HEK293T (cell line): ENCODE measurements around the gene CYP21A2.

Experiments
- BHLHE40 ChIP-seq: fragments of 450-650 bp; IDR thresholded peaks from 2 replicates; pipeline ENCODE4 v1.6.1; 2016; ENCODE audit warnings: mild to moderate bottlenecking, moderate library complexity, borderline replicate concordance
- ELF4 ChIP-seq: fragments of 450-650 bp; IDR thresholded peaks from 2 replicates; pipeline ENCODE4 v1.6.1; 2017; ENCODE audit warnings: antibody characterized with exemption
- FOXA1 ChIP-seq: fragments of 450-650 bp; IDR thresholded peaks from 2 replicates; pipeline ENCODE4 v1.6.1; 2016; ENCODE audit warnings: mild to moderate bottlenecking
- FOXK2 ChIP-seq: fragments of 450-650 bp; IDR thresholded peaks from 2 replicates; pipeline ENCODE4 v1.6.1; 2016; ENCODE audit warnings: mild to moderate bottlenecking
- L3MBTL2 ChIP-seq: fragments of 450-650 bp; conservative IDR thresholded peaks from 2 replicates; pipeline ENCODE4 v1.6.1; 2016; ENCODE audit warnings: mild to moderate bottlenecking
- LEF1 ChIP-seq: fragments of 450-650 bp; IDR thresholded peaks from 2 replicates; pipeline ENCODE4 v1.6.1; 2017; ENCODE audit warnings: mild to moderate bottlenecking, borderline replicate concordance
- SP1 ChIP-seq: fragments of 450-650 bp; IDR thresholded peaks from 2 replicates; pipeline ENCODE4 v1.6.1; 2017
- SUZ12 ChIP-seq: fragments of 450-650 bp; IDR thresholded peaks from 2 replicates; pipeline ENCODE4 v1.6.1; 2016; ENCODE audit warnings: mild to moderate bottlenecking
- TARDBP ChIP-seq: fragments of 450-650 bp; IDR thresholded peaks from 2 replicates; pipeline ENCODE4 v1.6.1; 2016
- ZNF384 ChIP-seq: fragments of 450-650 bp; IDR thresholded peaks from 2 replicates; pipeline ENCODE4 v1.6.1; 2016

DNA sequence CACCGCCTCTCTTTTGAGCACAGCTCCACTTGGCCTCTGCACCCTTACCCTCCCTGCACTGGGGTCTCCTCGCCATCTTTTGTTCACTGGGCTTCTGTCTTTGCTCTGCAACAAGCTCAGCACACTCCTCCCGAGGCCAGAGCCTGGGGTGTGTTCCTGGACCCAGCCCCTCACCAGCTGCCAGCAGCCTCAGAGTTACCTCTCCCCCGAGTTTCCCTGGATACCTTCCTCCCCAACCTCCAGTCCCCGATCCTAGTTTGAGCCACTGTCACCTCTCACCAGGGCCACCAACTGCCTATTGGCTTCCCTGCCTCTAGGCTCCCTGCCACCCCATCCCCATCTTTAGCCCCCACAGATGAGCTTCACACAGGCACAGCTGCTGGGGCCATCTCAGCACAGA lies 12.3 kb downstream of the CYP21A2 start:
- TF ChIP-seq SUZ12 (no peak), LEF1 (no peak), ZNF384 (no peak), FOXK2 (no peak), ELF4 (no peak), TARDBP (no peak), L3MBTL2 (no peak), SP1 (no peak), BHLHE40 (no peak), FOXA1 (no peak)
